T47D (cell line): ENCODE results near the gene GMDS.

Experiments used
- DNase-seq, 2 experiments: peaks; one replicate each; pipeline versions ENCODE4 v3.0.0 to v3.0.0-alpha.2; 2011 to 2012; ENCODE audit warnings: low read depth in 1 of 2, low spot score in 1 of 2
- JUND ChIP-seq: IDR thresholded peaks from 2 replicates; pipeline ENCODE4 v1.6.1; 2012; ENCODE audit warnings: low read depth
- in situ Hi-C: cut with HindIII; loops from 2 replicates; pipeline ENCODE4 v1.10.0; 2016; ENCODE audit warnings: low sequenced_read_pairs, low pct_unique_long_range_greater_than_20kb

GMDS gene

GRCh38 chr6:2190661-2191389 is 54.6 kb downstream of the GMDS start:
- DNase-seq = no peak
- no peak for TF ChIP-seq JUND
- in situ Hi-C loops = no loop called here

- DNase-seq = no peak
- TF ChIP-seq JUND = no peak
- in situ Hi-C loops = no loop called here
These were observed 56.5 kb downstream of the GMDS start for GRCh38 chr6:2188856-2189384.

- TF ChIP-seq JUND = no peak
- in situ Hi-C loops = no loop called here
- DNase-seq = no peak
These were observed 57.0 kb downstream of the GMDS start for GRCh38 chr6:2188397-2188796.

GRCh38 chr6:2187826-2188225 is 57.6 kb downstream of the GMDS start:
- no peak for TF ChIP-seq JUND
- no peak for DNase-seq
- in situ Hi-C loops = no loop called here

- DNase-seq = no peak
- in situ Hi-C loops = no loop called here
- no peak for TF ChIP-seq JUND
These were observed 58.9 kb downstream of the GMDS start for GRCh38 chr6:2186516-2186915.

- in situ Hi-C loops = no loop called here
- no peak for TF ChIP-seq JUND
- DNase-seq = no peak
These were observed 59.9 kb downstream of the GMDS start for GRCh38 chr6:2185466-2185865.

GRCh38 chr6:2184700-2185455 is 60.5 kb downstream of the GMDS start:
- no peak for TF ChIP-seq JUND
- DNase-seq = no peak
- in situ Hi-C loops = no loop called here

- TF ChIP-seq JUND = no peak
- in situ Hi-C loops = no loop called here
- DNase-seq = no peak
These were observed 61.7 kb downstream of the GMDS start for GRCh38 chr6:2183752-2184151.

- in situ Hi-C loops = no loop called here
These were observed 62.2 kb downstream of the GMDS start for GRCh38 chr6:2183246-2183645.

GRCh38 chr6:2182251-2182650 is 63.2 kb downstream of the GMDS start:
- in situ Hi-C loops = no loop called here
- no peak for DNase-seq
- TF ChIP-seq JUND = no peak

More at GRCh38 chr6:2183246-2183645, 62.2 kb downstream of the GMDS start:
- DNase-seq = no peak
- no peak for TF ChIP-seq JUND

GRCh38 chr6:2181567-2181966 is 63.8 kb downstream of the GMDS start:
- DNase-seq = no peak
- in situ Hi-C loops = no loop called here
- no peak for TF ChIP-seq JUND

- TF ChIP-seq JUND = no peak
- DNase-seq = no peak
- in situ Hi-C loops = no loop called here
These were observed 65.5 kb downstream of the GMDS start for GRCh38 chr6:2179950-2180349.

- no peak for TF ChIP-seq JUND
- in situ Hi-C loops = no loop called here
These were observed 66.2 kb downstream of the GMDS start for GRCh38 chr6:2179241-2179640.

More at GRCh38 chr6:2179241-2179640, 66.2 kb downstream of the GMDS start:
- DNase-seq = no peak
